ENCODE results near the gene OLA1. TPM values are rescaled to one million over a fixed set of nuclear protein-coding genes. Genes with fewer than 3 reads are reported as not detected.

OLA1 gene
- total and polyA plus RNA-seq, 7 donors: 51.5 to 99.6 (median 67.6) TPM

- no peak overlapping the region for H3K4me3 ChIP-seq
- H3K36me3 ChIP-seq: no peaks in the 10 kb centered on the region
- DNase-seq: no peak
- H3K4me1 ChIP-seq: peaks cover 0 to 8% (median 2%) of the 10 kb centered on the region in 4 donors
- H3K27me3 ChIP-seq: no peaks in the 10 kb centered on the region
- intact Hi-C loops (cut with DNase I): no loop called here
- WGBS, 2 donors: 97 to 99% methylated on average over 2 of the region's 2 CpGs
- H3K27ac ChIP-seq: no peak overlapping the region
- TF ChIP-seq POLR2A (IDR thresholded peaks at IDR 0.05): no peak
- no peak for TF ChIP-seq EP300 (IDR thresholded peaks at IDR 0.05)
- TF ChIP-seq POLR2AphosphoS5 (IDR thresholded peaks at IDR 0.05): no peak
- TF ChIP-seq, protein P1, sequence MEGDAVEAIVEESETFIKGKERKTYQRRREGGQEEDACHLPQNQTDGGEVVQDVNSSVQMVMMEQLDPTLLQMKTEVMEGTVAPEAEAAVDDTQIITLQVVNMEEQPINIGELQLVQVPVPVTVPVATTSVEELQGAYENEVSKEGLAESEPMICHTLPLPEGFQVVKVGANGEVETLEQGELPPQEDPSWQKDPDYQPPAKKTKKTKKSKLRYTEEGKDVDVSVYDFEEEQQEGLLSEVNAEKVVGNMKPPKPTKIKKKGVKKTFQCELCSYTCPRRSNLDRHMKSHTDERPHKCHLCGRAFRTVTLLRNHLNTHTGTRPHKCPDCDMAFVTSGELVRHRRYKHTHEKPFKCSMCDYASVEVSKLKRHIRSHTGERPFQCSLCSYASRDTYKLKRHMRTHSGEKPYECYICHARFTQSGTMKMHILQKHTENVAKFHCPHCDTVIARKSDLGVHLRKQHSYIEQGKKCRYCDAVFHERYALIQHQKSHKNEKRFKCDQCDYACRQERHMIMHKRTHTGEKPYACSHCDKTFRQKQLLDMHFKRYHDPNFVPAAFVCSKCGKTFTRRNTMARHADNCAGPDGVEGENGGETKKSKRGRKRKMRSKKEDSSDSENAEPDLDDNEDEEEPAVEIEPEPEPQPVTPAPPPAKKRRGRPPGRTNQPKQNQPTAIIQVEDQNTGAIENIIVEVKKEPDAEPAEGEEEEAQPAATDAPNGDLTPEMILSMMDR (IDR thresholded peaks at IDR 0.05): no peak
- H3K9me3 ChIP-seq: no peaks in the 10 kb centered on the region
Measured at GRCh38 chr2:174149530-174149929, 98.8 kb downstream of the OLA1 start.

- Histone ChIP-seq H3K9me3 (no peaks in the 10 kb centered on the region), H3K4me1 (peaks cover 0 to 2% (median under 1%) of the 10 kb centered on the region in 4 donors), H3K27me3 (no peaks in the 10 kb centered on the region), H3K4me3 (no peak overlapping the region), H3K27ac (no peak overlapping the region), H3K36me3 (no peaks in the 10 kb centered on the region)
- 92 to 93% methylated on average over 2 of the region's 2 CpGs for WGBS, 2 donors
- intact Hi-C loops (cut with DNase I): no loop called here
- TF ChIP-seq POLR2AphosphoS5 (IDR thresholded peaks at IDR 0.05): no peak
- TF ChIP-seq, protein P1 (IDR thresholded peaks at IDR 0.05): no peak
- no peak for TF ChIP-seq POLR2A (IDR thresholded peaks at IDR 0.05)
- no peak for TF ChIP-seq EP300 (IDR thresholded peaks at IDR 0.05)
- no peak for DNase-seq
Measured at GRCh38 chr2:174148833-174149232, 99.5 kb downstream of the OLA1 start.

DNA sequence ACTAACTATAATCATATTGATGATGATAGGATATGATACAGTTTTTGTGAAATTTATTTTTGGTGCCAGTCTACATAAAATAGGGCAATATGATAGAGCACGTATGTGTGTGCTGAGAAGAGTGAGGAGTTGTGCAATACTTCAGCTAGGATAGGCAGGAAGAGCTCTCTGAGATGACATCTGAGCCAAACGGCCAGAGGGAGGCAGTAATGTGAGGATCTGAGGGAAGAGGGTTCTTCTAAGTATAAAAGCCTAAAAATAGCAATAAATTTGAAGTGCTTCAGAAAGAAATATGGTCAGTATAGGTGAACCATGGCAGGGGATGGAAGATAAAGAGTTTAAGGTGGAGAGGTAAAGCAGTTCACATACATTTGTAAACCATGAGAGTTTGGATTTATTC, 102.5 kb downstream of the OLA1 start:
- Histone ChIP-seq H3K36me3 (no peaks in the 10 kb centered on the region), H3K4me1 (no peaks in the 10 kb centered on the region), H3K9me3 (no peaks in the 10 kb centered on the region), H3K4me3 (no peak overlapping the region), H3K27me3 (no peaks in the 10 kb centered on the region), H3K27ac (no peak overlapping the region)
- DNase-seq: no peak
- no peak for TF ChIP-seq POLR2AphosphoS5 (IDR thresholded peaks at IDR 0.05)
- TF ChIP-seq, protein P1 (IDR thresholded peaks at IDR 0.05): no peak
- no peak for TF ChIP-seq EP300 (IDR thresholded peaks at IDR 0.05)
- no peak for TF ChIP-seq POLR2A (IDR thresholded peaks at IDR 0.05)
- intact Hi-C loops (cut with DNase I): no loop called here
- 66% methylated on average over 2 of the region's 2 CpGs for WGBS, 2 donors

DNA sequence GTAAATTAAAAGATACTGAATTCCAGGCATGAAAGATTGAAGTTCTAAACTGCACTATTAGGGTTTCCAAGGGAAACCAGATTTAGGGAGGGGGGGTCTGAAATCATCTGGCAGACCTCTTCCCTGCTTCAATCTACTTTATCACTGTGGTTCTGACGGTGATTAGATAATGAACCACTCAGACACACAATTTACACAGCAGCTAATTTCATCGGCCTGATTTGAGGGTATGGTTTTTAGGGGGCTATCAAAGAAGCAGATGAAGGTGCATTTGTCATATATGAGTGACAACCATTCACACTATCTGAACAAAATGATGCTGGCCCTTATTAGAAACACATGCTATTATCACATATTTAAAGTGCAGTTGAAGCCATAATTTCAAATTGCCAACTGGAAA, 106.0 kb downstream of the OLA1 start:
- Histone ChIP-seq H3K4me3 (no peak overlapping the region), H3K27me3 (no peaks in the 10 kb centered on the region), H3K4me1 (no peaks in the 10 kb centered on the region), H3K27ac (no peak overlapping the region), H3K9me3 (no peaks in the 10 kb centered on the region), H3K36me3 (no peaks in the 10 kb centered on the region)
- no peak for DNase-seq
- no peak for TF ChIP-seq POLR2AphosphoS5 (IDR thresholded peaks at IDR 0.05)
- no peak for TF ChIP-seq EP300 (IDR thresholded peaks at IDR 0.05)
- TF ChIP-seq, protein P1 (IDR thresholded peaks at IDR 0.05): no peak
- TF ChIP-seq POLR2A (IDR thresholded peaks at IDR 0.05): no peak
- 97% methylated on average over 2 of the region's 2 CpGs for WGBS, 2 donors
- intact Hi-C loops (cut with DNase I): no loop called here

- H3K4me3 ChIP-seq: no peak overlapping the region
- 88 to 90% methylated on average over 4 of the region's 4 CpGs for WGBS, 2 donors
- no peaks in the 10 kb centered on the region for H3K9me3 ChIP-seq
- intact Hi-C loops (cut with DNase I): no loop called here
- H3K4me1 ChIP-seq: no peaks in the 10 kb centered on the region
- no peak overlapping the region for H3K27ac ChIP-seq
- TF ChIP-seq, protein P1 (IDR thresholded peaks at IDR 0.05): no peak
- TF ChIP-seq EP300 (IDR thresholded peaks at IDR 0.05) (no peak), POLR2A (IDR thresholded peaks at IDR 0.05) (no peak), POLR2AphosphoS5 (IDR thresholded peaks at IDR 0.05) (no peak)
- no peak for DNase-seq
- no peaks in the 10 kb centered on the region for H3K36me3 ChIP-seq
- no peaks in the 10 kb centered on the region for H3K27me3 ChIP-seq
Measured at GRCh38 chr2:174138161-174138560, 110.2 kb downstream of the OLA1 start.

Data from sigmoid colon (tissue), 7 donors.